ENCODE data around the gene RPL21. TPM values are rescaled to one million over a fixed set of nuclear protein-coding genes. Genes with fewer than 3 reads are reported as not detected.

The RPL21 gene
- total RNA-seq, 1 donor from 2014 or later: 2,072 TPM

DNA sequence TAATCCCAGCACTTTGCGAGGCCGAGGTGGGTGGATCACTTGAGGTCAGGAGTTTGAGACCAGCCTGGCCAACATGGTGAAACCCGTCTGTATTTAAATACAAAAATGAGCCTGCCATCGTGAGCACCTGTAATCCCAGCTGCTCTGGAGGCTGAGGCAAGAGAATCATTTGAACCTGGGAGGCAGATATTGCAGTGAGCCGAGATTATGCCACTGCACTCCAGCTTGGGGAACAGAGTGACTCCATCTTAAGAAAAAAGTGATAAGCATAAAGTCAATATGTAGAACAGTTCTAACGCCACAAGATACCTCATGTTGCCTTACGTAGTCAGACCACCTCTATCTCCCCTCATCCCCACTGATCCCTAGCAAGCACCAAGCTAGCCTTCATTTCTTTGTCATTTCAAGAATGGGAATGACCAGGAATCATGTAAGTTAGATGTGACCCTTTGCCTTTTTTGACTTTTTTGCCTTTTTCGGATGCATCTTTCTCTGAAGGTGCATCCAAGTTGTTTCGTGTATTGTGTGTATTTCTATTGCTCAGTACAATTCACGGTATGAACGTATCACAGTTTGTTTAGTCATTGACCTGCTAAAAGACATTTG lies 6.4 kb downstream of the RPL21 start:
- Histone ChIP-seq H3K4me1 (peaks cover 14% of the 10 kb centered on the region), H3K27me3 (no peaks in the 10 kb centered on the region), H3K27ac (no peak overlapping the region), H3K79me2 (ENCODE audit: low read depth) (peaks cover 60% of the 10 kb centered on the region), H3F3A (ENCODE audit: low read depth) (peaks cover 74% of the 10 kb centered on the region), H3K9ac (no peak overlapping the region), H4K20me1 (ENCODE audit: low read depth) (peaks cover 64% of the 10 kb centered on the region), H3K36me3 (peaks cover 13% of the 10 kb centered on the region), H2AFZ (replicated peaks) (no peak overlapping the region), H3K4me3 (no peak overlapping the region), H3K9me3 (ENCODE audit: low read depth) (no peaks in the 10 kb centered on the region), H3K4me2 (no peak overlapping the region)
- peaks cover 21% of the 10 kb centered on the region for H3K36me3 Mint-ChIP-seq
- no peak overlapping the region for H3K4me3 Mint-ChIP-seq
- no peak overlapping the region for H3K27ac Mint-ChIP-seq
- H3K9me3 Mint-ChIP-seq: no peaks in the 10 kb centered on the region
- DNase-seq (ENCODE audit: low spot score): no peak
- TF ChIP-seq EZH2 (IDR thresholded peaks at IDR 0.05) (no peak), EZH2phosphoT487 (IDR thresholded peaks at IDR 0.05) (no peak)
- TF ChIP-seq, protein P1, sequence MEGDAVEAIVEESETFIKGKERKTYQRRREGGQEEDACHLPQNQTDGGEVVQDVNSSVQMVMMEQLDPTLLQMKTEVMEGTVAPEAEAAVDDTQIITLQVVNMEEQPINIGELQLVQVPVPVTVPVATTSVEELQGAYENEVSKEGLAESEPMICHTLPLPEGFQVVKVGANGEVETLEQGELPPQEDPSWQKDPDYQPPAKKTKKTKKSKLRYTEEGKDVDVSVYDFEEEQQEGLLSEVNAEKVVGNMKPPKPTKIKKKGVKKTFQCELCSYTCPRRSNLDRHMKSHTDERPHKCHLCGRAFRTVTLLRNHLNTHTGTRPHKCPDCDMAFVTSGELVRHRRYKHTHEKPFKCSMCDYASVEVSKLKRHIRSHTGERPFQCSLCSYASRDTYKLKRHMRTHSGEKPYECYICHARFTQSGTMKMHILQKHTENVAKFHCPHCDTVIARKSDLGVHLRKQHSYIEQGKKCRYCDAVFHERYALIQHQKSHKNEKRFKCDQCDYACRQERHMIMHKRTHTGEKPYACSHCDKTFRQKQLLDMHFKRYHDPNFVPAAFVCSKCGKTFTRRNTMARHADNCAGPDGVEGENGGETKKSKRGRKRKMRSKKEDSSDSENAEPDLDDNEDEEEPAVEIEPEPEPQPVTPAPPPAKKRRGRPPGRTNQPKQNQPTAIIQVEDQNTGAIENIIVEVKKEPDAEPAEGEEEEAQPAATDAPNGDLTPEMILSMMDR (IDR thresholded peaks at IDR 0.05): no peak
- H3K27me3 Mint-ChIP-seq (ENCODE audit: insufficient read depth, low read depth): peaks cover 2% of the 10 kb centered on the region
- peaks cover 16% of the 10 kb centered on the region for H3K4me1 Mint-ChIP-seq

DNA sequence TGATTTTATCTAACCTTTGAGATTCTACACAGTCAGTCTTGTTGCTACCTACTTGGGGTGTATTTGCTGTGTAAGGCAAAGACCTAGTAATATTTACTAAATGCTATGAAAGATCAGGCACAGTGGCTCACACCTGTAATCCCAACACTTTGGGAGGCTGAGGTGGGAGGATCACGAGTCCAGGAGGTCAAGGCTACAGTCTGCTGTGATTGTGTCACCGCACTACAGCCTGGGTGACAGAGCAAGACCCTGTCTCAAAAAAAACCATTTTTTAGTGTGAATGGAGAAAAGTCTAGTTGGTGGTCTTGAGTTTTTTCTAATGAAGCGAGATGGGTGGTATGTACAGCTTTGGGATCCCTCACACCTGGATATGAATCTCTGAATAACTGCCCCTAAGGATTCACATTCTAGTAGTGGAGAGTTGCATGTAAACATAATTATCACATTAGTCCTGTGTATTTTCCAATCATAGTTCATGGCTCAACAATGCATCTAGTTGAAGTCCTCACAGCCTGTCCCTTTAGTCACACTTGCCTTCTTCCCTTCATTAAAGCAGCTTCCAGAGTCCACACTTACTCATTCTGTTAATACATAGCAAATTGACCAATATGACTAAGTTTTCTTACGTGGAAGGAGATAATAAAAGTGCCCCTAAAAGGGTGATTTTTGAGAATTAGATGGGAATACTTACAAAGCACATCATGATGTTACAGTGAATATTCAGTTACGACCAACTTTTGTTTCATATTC lies 7.5 kb downstream of the RPL21 start:
- H3K27ac Mint-ChIP-seq: no peak overlapping the region

DNA sequence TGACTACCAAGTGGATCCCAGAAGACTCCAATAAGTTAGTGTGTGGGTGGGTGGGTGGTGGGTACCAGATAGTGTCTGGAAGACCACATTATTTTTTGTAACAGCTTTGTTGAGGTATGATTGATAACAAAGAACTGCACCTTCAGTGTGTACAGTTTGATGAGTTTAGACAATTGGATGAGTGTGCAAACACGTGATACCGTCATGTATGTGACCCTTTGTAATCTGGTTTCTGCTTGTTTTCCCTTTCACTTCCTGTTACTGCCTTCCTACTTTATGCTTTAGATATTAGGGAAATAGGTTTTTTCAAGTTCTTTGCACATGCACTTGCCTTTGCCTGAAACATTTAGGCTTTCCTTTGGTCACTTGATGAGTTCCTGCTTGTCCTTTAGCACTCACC lies 8.5 kb downstream of the RPL21 start:
- Histone ChIP-seq H3K27ac (no peak overlapping the region), H3K27me3 (no peaks in the 10 kb centered on the region), H3K4me3 (no peak overlapping the region), H3F3A (ENCODE audit: low read depth) (peaks cover 55% of the 10 kb centered on the region), H4K20me1 (ENCODE audit: low read depth) (peaks cover 43% of the 10 kb centered on the region), H3K79me2 (ENCODE audit: low read depth) (peaks cover 39% of the 10 kb centered on the region), H3K4me1 (no peaks in the 10 kb centered on the region), H3K36me3 (peaks cover 5% of the 10 kb centered on the region), H3K9ac (no peak overlapping the region), H2AFZ (replicated peaks) (no peak overlapping the region), H3K4me2 (no peak overlapping the region), H3K9me3 (ENCODE audit: low read depth) (no peaks in the 10 kb centered on the region)
- Mint-ChIP-seq H3K9me3 (no peaks in the 10 kb centered on the region), H3K4me3 (no peak overlapping the region), H3K4me1 (peaks cover 16% of the 10 kb centered on the region), H3K27ac (no peak overlapping the region), H3K27me3 (ENCODE audit: insufficient read depth, low read depth) (peaks cover 4% of the 10 kb centered on the region), H3K36me3 (peaks cover 15% of the 10 kb centered on the region)
- no peak for DNase-seq (ENCODE audit: low spot score)
- TF ChIP-seq, protein P1 (IDR thresholded peaks at IDR 0.05): no peak
- TF ChIP-seq EZH2phosphoT487 (IDR thresholded peaks at IDR 0.05) (no peak), EZH2 (IDR thresholded peaks at IDR 0.05) (no peak)

More for the DNA sequence above, 7.5 kb downstream of the RPL21 start:
- peaks cover 49% of the 10 kb centered on the region for H3K79me2 ChIP-seq (ENCODE audit: low read depth)
- H3K4me1 Mint-ChIP-seq: peaks cover 11% of the 10 kb centered on the region
- H3K9ac ChIP-seq: no peak overlapping the region
- peaks cover 3% of the 10 kb centered on the region for H3K4me1 ChIP-seq
- H3K36me3 ChIP-seq: peaks cover 9% of the 10 kb centered on the region
- peaks cover 20% of the 10 kb centered on the region for H3K36me3 Mint-ChIP-seq
- DNase-seq (ENCODE audit: low spot score): no peak
- no peaks in the 10 kb centered on the region for H3K9me3 Mint-ChIP-seq
- H3K27me3 ChIP-seq: no peaks in the 10 kb centered on the region
- H3K4me3 Mint-ChIP-seq: no peak overlapping the region
- no peak overlapping the region for H3K4me3 ChIP-seq
- peaks cover 2% of the 10 kb centered on the region for H3K27me3 Mint-ChIP-seq (ENCODE audit: insufficient read depth, low read depth)
- no peaks in the 10 kb centered on the region for H3K9me3 ChIP-seq (ENCODE audit: low read depth)
- H3K4me2 ChIP-seq: no peak overlapping the region
- no peak overlapping the region for H2AFZ ChIP-seq (replicated peaks)
- peaks cover 63% of the 10 kb centered on the region for H3F3A ChIP-seq (ENCODE audit: low read depth)
- H4K20me1 ChIP-seq (ENCODE audit: low read depth): peaks cover 53% of the 10 kb centered on the region
- no peak overlapping the region for H3K27ac ChIP-seq
- TF ChIP-seq, protein P1 (IDR thresholded peaks at IDR 0.05): no peak
- TF ChIP-seq EZH2 (IDR thresholded peaks at IDR 0.05) (no peak), EZH2phosphoT487 (IDR thresholded peaks at IDR 0.05) (no peak)

All from neural progenitor cell (in vitro differentiated cells).